Right ventricle myocardium inferior (tissue), 1 donor: ENCODE data around the gene PIGH. TPM values are rescaled to one million over a fixed set of nuclear protein-coding genes. Genes with fewer than 3 reads are reported as not detected.

ENCODE experiments used
- ATAC-seq: fragments of 200-7000 bp; cut with Tn5 transposase; one replicate; pipeline ENCODE4 v1.9.1; 2020; ENCODE audit warnings: mild to moderate bottlenecking, moderate library complexity
- DNase-seq: peaks from one replicate; pipeline ENCODE4 v3.0.0; 2021; ENCODE audit errors: missing footprints
- intact Hi-C: fragments of 100-400 bp; cut with DNase I; formaldehyde crosslinking; loops from one replicate; pipeline ENCODE4 v1.11.0; 2022
- total RNA-seq: library from RNA; stranded (reverse); fragmentation: NEBNext Ultra II Directional; extraction: Animal tissue kit (Norgen Biotek cat#: 25700); gene quantifications from one replicate; pipeline ENCODE4 v1.2.1, GENCODE V29; 2021
- donor health status: DM: no; HTN: yes; CAD: no; lungs with severe emphysema.

Gene PIGH
- total RNA-seq, 1 donor from 2014 or later = 11.8 TPM

GRCh38 chr14:67579636-67580035 lies 20.4 kb downstream of the PIGH start:
- intact Hi-C loops = no loop called here
- no peak for DNase-seq
- no peak for ATAC-seq

GRCh38 chr14:67579040-67579439 lies 21.0 kb downstream of the PIGH start:
- intact Hi-C loops = no loop called here
- DNase-seq (no peak), ATAC-seq (no peak)

- intact Hi-C loops = no loop called here
- ATAC-seq (no peak), DNase-seq (no peak)
These were observed 21.9 kb downstream of the PIGH start for GRCh38 chr14:67577909-67578749.

GRCh38 chr14:67577181-67577808 lies 22.8 kb downstream of the PIGH start:
- DNase-seq = no peak
- ATAC-seq = no peak
- intact Hi-C loops = no loop called here

DNA sequence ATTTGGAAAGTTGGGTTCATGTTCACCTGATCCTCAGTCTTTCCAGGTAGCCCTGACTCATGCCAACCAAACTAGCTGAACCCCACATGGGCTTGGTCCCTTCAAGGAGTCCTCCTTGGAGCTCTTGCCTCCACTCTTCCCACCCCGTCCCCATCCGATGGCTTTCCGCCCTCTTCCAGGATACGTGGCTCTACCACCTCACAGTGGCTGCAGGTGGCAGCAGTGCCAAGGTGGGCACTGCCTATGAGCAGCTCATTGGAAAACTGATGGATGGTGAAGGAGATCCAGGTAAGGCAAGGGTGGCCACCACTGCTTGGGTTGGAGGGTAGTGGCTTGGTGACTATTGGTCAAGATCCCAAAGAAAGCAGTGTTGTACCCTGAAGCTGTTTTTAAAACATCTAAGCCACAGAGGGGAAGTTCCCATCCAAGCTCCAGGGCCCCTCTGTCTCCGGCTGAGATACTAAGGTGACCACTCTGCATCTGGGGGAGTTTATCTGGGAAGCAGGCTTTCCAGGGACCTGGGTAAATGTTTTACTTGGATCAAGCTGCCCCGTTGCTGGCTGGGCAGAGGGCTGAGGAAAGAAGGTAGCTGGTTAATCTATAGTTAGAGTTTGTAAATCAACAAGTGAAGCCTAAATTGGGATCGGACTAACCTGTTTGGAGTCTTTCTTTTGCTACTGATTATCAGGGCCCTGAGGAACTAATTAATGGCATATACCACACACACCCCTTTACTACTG lies 23.7 kb downstream of the PIGH start:
- DNase-seq (no peak), ATAC-seq (no peak)
- intact Hi-C loops = no loop called here

DNA sequence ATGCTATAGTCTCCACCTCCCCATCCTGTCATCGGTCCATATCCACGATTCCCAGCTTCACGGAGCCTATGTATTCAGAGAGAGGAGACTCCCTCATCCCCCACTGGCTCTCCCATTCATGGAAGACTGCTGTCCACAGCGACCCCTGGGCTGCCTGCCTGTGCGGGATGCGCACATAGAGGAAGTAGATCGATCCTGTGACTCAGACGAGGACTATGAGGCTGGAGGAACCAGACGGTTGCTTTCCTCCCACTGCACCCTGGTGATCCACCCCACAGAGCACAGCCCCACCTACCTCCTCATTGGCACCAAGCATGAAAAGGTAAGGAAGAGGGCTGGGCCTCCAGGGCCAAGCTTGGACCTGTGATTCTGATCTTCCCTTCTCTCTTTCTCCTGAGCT lies 24.4 kb downstream of the PIGH start:
- intact Hi-C loops = no loop called here
- no peak for ATAC-seq
- no peak for DNase-seq

- ATAC-seq (no peak), DNase-seq (no peak)
- intact Hi-C loops = loop anchor here (5.0 kb wide), 1 partner anchor 48 kb away; no protein-coding TSS in a partner anchor
These were observed 25.3 kb downstream of the PIGH start for GRCh38 chr14:67574806-67575205.

- intact Hi-C loops = loop anchor here (5.0 kb wide), 1 partner anchor 47 kb away; no protein-coding TSS in a partner anchor
- ATAC-seq (no peak), DNase-seq (no peak)
These were observed 25.9 kb downstream of the PIGH start for GRCh38 chr14:67574156-67574555.

- ATAC-seq = no peak
- no peak for DNase-seq
- intact Hi-C loops = loop anchor here (5.0 kb wide), 1 partner anchor 46 kb away; no protein-coding TSS in a partner anchor
These were observed 26.6 kb downstream of the PIGH start for GRCh38 chr14:67573228-67574010.

- ATAC-seq (no peak), DNase-seq (no peak)
- intact Hi-C loops = loop anchor here (5.0 kb wide), 1 partner anchor 45 kb away; no protein-coding TSS in a partner anchor
These were observed 27.5 kb downstream of the PIGH start for GRCh38 chr14:67572608-67573007.

DNA sequence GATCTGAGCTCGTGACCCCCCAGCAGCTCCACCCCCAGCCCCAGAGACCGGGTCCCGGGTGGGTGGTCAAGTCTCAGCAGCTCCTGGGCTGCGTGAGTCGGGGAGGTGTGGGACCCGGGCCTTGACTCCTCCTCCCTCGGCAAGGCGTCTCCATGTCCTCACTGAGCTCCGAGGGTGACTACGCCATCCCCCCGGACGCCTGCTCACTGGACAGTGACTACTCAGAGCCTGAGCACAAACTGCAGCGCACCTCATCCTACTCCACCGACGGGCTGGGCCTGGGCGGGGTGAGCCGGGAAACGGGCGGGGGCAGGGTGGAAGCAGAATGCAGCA lies 28.1 kb downstream of the PIGH start:
- no peak for DNase-seq
- no peak for ATAC-seq
- intact Hi-C loops = loop anchor here (1.0 to 5.0 kb wide), 2 partner anchors 45 to 145 kb away; no protein-coding TSS in a partner anchor

- intact Hi-C loops = loop anchor here (1.0 to 5.0 kb wide), 2 partner anchors 44 to 144 kb away; no protein-coding TSS in a partner anchor
- DNase-seq = no peak
- peak; percentile 68 for ATAC-seq
These were observed 28.6 kb downstream of the PIGH start for GRCh38 chr14:67571275-67571990.

GRCh38 chr14:67570453-67570852 lies 29.6 kb downstream of the PIGH start:
- DNase-seq (no peak), ATAC-seq (no peak)
- intact Hi-C loops = loop anchor here (5.0 kb wide), 1 partner anchor 43 kb away; no protein-coding TSS in a partner anchor

DNA sequence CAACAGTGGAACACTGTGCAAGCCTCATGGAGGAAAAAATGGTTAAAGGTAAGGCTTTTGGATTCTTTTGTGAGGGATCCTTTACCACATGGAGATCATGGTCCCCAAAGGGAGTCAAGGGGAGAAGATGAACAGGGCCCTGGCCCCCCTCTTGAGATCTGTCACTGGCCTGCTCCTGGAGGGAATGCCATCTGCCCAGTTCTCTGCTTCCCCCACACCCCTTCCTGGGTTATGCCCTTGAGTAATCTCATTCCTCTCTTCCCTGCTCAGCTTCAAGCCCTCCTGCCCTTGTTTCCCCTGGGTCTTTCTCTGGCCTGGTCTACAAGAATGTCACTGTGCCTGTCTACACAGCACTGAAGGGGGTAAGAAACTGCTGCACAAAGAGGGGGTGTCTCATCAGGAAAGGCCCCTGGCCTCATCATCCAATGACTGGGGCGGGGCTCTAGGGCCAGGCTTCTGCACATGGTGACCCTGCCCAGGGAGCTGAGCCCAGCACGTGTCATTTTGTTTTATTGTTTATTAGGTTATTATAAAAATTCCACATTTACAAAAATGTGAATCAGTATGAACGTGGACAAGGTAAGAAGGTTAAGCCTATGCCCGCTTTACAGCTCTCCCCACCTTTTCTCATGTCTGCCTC lies 30.3 kb downstream of the PIGH start:
- ATAC-seq = no peak
- DNase-seq = no peak
- intact Hi-C loops = loop anchor here (5.0 kb wide), 1 partner anchor 42 kb away; no protein-coding TSS in a partner anchor

DNA sequence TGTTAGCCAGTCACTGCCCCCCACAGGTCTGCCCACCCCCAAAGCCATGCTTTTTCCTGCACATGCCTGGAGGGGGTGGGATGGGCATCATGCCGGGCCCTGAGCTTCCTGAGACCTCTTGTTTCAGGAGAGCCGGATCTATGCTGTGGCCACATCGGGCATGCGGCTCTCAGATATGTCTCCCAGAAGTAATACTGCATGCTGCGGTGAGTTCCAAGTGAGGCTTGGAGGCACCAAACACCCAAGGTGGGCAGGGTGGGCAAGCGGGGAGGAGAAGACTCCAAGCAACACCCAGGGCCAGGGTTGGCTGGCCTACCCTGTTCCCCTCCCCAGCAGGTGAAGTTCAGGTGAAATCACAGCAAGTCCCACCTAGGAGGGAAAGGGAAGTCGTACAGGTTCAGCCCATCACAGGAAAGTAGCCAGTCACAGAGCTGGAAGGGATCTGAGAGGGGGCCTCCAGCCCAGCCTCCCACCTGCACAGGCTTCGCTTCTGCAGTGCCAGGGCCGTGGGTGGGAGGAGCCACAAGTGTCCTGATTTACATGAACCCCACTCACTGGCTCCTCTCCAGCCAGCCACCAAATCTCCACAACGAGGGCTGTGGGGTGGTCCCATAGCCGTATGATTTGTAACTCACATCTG lies 30.9 kb downstream of the PIGH start:
- ATAC-seq (no peak), DNase-seq (no peak)
- intact Hi-C loops = no loop called here

DNA sequence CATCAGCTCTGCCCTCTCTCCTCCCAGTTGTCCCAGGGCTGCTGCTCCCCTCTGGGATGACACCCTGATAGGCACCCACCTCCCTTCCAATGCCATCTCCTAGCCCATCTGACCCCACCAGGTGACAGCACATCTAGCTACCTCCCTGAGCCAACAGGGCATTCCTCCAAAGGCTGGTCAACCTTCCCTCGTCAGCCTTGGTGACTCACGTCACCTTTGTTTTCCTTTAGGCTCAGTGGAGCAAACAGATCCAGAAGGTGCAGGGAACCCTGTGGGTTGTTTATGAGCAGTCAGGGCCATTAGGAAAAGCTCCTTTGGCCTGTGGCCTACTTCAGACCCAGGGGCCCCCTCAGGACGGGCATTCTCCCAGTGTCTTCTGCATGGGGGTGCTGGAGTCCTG lies 32.4 kb downstream of the PIGH start:
- intact Hi-C loops = no loop called here

GRCh38 chr14:67566908-67567307 lies 33.2 kb downstream of the PIGH start:
- no peak for ATAC-seq
- intact Hi-C loops = no loop called here
- DNase-seq = no peak

More for the DNA sequence above, 32.4 kb downstream of the PIGH start:
- DNase-seq = no peak
- no peak for ATAC-seq
